H1 (cell line): ENCODE data around the gene CHMP6. TPM values are rescaled to one million over a fixed set of nuclear protein-coding genes. Genes with fewer than 3 reads are reported as not detected.

ENCODE experiments used
- CTCF ChIA-PET: fragments of 300-600 bp; sonication (Branson Sonifier 250); formaldehyde crosslinking; loops from one replicate; lab custom pipeline; 2021; ENCODE audit not compliant: partially characterized antibody; lab: Charles Lee
- POLR2A ChIA-PET: fragments of 300-600 bp; sonication (Branson Sonifier 250); formaldehyde crosslinking; loops from one replicate; lab custom pipeline; 2021; ENCODE audit warnings: inconsistent platforms; ENCODE audit not compliant: partially characterized antibody; lab: Charles Lee
- DNase-seq, 2 experiments: peaks; one replicate each; pipeline versions ENCODE4 v3.0.0 to v3.0.0-alpha.2; 2010 to 2022; ENCODE audit warnings: low spot score in 2 of 2, low read depth in 1 of 2, mixed read lengths in 1 of 2
- FAIRE-seq: peaks from 2 replicates; lab custom pipeline; 2011; peaks lifted over from hg19 to GRCh38; lab: Jason Lieb, UNC
- H2AFZ ChIP-seq: 2 replicates; pipeline ENCODE4 v1.8.1; 2012; ENCODE audit warnings: low read length, inconsistent platforms
- H2AK5ac ChIP-seq: 2 replicates; pipeline ENCODE4 v1.6.1; 2013; ENCODE audit warnings: low read depth, low read length
- H2BK120ac ChIP-seq: replicated peaks from 2 replicates; pipeline ENCODE3; 2013; ENCODE audit warnings: low read depth, low read length, inconsistent platforms
- H2BK12ac ChIP-seq: 2 replicates; pipeline ENCODE4 v1.6.1; 2013; ENCODE audit warnings: low read depth, low read length
- H2BK15ac ChIP-seq: 2 replicates; pipeline ENCODE4 v1.6.1; 2013; ENCODE audit warnings: low read length
- H2BK20ac ChIP-seq: 2 replicates; pipeline ENCODE4 v1.6.1; 2013; ENCODE audit warnings: low read length
- H2BK5ac ChIP-seq: 2 replicates; pipeline ENCODE4 v1.6.1; 2013; ENCODE audit warnings: low read depth, low read length
- H3K14ac ChIP-seq: 2 replicates; pipeline ENCODE4 v1.6.1; 2013; ENCODE audit warnings: inconsistent platforms; ENCODE audit not compliant: insufficient read length
- H3K18ac ChIP-seq: 2 replicates; pipeline ENCODE4 v1.6.1; 2013; ENCODE audit warnings: low read length; ENCODE audit errors: extremely low read depth
- H3K23ac ChIP-seq: 2 replicates; pipeline ENCODE4 v1.6.1; 2013; ENCODE audit warnings: inconsistent platforms; ENCODE audit not compliant: insufficient read length
- H3K23me2 ChIP-seq: 2 replicates; pipeline ENCODE4 v1.6.1; 2013; ENCODE audit warnings: low read depth, low read length
- H3K27ac ChIP-seq: 2 replicates; pipeline ENCODE4 v1.6.1; 2011; ENCODE audit warnings: low read depth, low read length, inconsistent platforms
- H3K27me3 ChIP-seq, 4 experiments: replicated peaks in 1 of 4; 1 replicate in 1 of 4; 2 replicates in 3 of 4; pipeline versions ENCODE4 v1.6.1 to v1.8.1; 2011 to 2013; ENCODE audit warnings: low read length in 3 of 4, mild to moderate bottlenecking in 3 of 4, inconsistent platforms in 2 of 4, mixed read lengths in 2 of 4, moderate library complexity in 1 of 4; ENCODE audit not compliant: control insufficient read depth in 3 of 4, insufficient read depth in 3 of 4; ENCODE audit errors: extremely low read depth in 1 of 4
- H3K36me3 ChIP-seq, 4 experiments: 2 replicates each; pipeline versions ENCODE4 v1.6.1 to v1.8.1; 2011 to 2013; ENCODE audit warnings: mild to moderate bottlenecking in 4 of 4, low read length in 3 of 4, moderate library complexity in 2 of 4, control low read depth in 1 of 4, inconsistent platforms in 1 of 4; ENCODE audit not compliant: insufficient read depth in 4 of 4, control insufficient read depth in 2 of 4
- H3K4ac ChIP-seq: replicated peaks from 2 replicates; pipeline ENCODE3; 2013; ENCODE audit warnings: low read length, low read depth, mixed read lengths, inconsistent platforms; ENCODE audit not compliant: insufficient read length
- H3K4me1 ChIP-seq, 4 experiments: replicated peaks in 1 of 4; 1 replicate in 1 of 4; 2 replicates in 3 of 4; pipeline versions ENCODE4 v1.6.1 to v1.8.1; 2011 to 2013; ENCODE audit warnings: low read length in 3 of 4, inconsistent platforms in 2 of 4, mixed read lengths in 1 of 4; ENCODE audit not compliant: insufficient read depth in 4 of 4, control insufficient read depth in 3 of 4
- H3K4me2 ChIP-seq, 2 experiments: 2 replicates each; pipeline versions ENCODE4 v1.6.1 to v1.8.1; 2011 to 2013; ENCODE audit warnings: low read depth in 2 of 2, low read length in 2 of 2, control low read depth in 1 of 2, inconsistent platforms in 1 of 2, mild to moderate bottlenecking in 1 of 2; ENCODE audit not compliant: insufficient read depth in 1 of 2
- H3K4me3 ChIP-seq, 4 experiments: fragments of 200-600, 300-600 bp in 1 of 4; sonication (generic), shearing (Covaris generic), sonication (Bioruptor Twin) in 1 of 4; 2 replicates each; pipeline versions ENCODE4 v1.5.1 to v1.8.1; 2011 to 2016; ENCODE audit warnings: low read length in 4 of 4, low read depth in 3 of 4, control low read depth in 2 of 4, inconsistent platforms in 2 of 4, mild to moderate bottlenecking in 2 of 4, mixed read lengths in 1 of 4, moderate library complexity in 1 of 4; ENCODE audit not compliant: insufficient read depth in 2 of 4; ENCODE audit errors: extremely low read depth in 1 of 4
- H3K56ac ChIP-seq: replicated peaks from 2 replicates; pipeline ENCODE3; 2013; ENCODE audit warnings: low read depth, mild to moderate bottlenecking, mixed read lengths, low read length, inconsistent platforms; ENCODE audit not compliant: insufficient read length
- H3K79me1 ChIP-seq: 2 replicates; pipeline ENCODE4 v1.6.1; 2013; ENCODE audit warnings: low read depth, low read length, control low read depth
- H3K79me2 ChIP-seq, 2 experiments: 2 replicates each; pipeline versions ENCODE4 v1.6.1 to v1.8.1; 2012 to 2013; ENCODE audit warnings: low read length in 2 of 2, mild to moderate bottlenecking in 2 of 2, inconsistent platforms in 1 of 2; ENCODE audit not compliant: insufficient read depth in 2 of 2, control insufficient read depth in 1 of 2
- H3K9ac ChIP-seq, 4 experiments: replicated peaks in 1 of 4; 1 replicate in 1 of 4; 2 replicates in 3 of 4; pipeline versions ENCODE4 v1.6.1 to v1.8.1; 2011 to 2013; ENCODE audit warnings: low read depth in 3 of 4, low read length in 3 of 4, control low read depth in 2 of 4, mild to moderate bottlenecking in 2 of 4, moderate library complexity in 2 of 4, inconsistent platforms in 1 of 4; ENCODE audit errors: extremely low read depth in 1 of 4
- H3K9me3 ChIP-seq, 2 experiments: 2 replicates each; pipeline versions ENCODE4 v1.6.1 to v1.8.1; 2012 to 2013; ENCODE audit warnings: mild to moderate bottlenecking in 2 of 2, moderate library complexity in 2 of 2, control low read depth in 1 of 2, inconsistent platforms in 1 of 2, low read depth in 1 of 2, low read length in 1 of 2, mixed read lengths in 1 of 2; ENCODE audit not compliant: insufficient read depth in 2 of 2
- H4K20me1 ChIP-seq, 2 experiments: replicated peaks in 1 of 2; 2 replicates each; pipeline versions ENCODE3 to v1.8.1; 2011 to 2013; ENCODE audit warnings: inconsistent platforms in 2 of 2, low read length in 2 of 2, mild to moderate bottlenecking in 1 of 2; ENCODE audit not compliant: insufficient read depth in 2 of 2, control insufficient read depth in 1 of 2
- H4K5ac ChIP-seq: 2 replicates; pipeline ENCODE4 v1.6.1; 2013; ENCODE audit warnings: low read length, low read depth, mixed read lengths, inconsistent platforms; ENCODE audit not compliant: insufficient read length
- H4K8ac ChIP-seq: 2 replicates; pipeline ENCODE4 v1.8.0; 2013; ENCODE audit warnings: mild to moderate bottlenecking, moderate library complexity, low read length, inconsistent platforms; ENCODE audit not compliant: insufficient read depth; ENCODE audit errors: extremely low read depth
- H4K91ac ChIP-seq: replicated peaks from 2 replicates; pipeline ENCODE3; 2013; ENCODE audit warnings: low read length, mixed read lengths, inconsistent platforms; ENCODE audit not compliant: insufficient read length
- CTBP2 ChIP-seq: IDR thresholded peaks from 2 replicates; pipeline ENCODE4 v1.7.0; 2011; ENCODE audit warnings: borderline replicate concordance, mild to moderate bottlenecking, moderate library complexity, mixed read lengths, low read length; ENCODE audit not compliant: insufficient read depth, insufficient read length
- SP1 ChIP-seq: IDR thresholded peaks from 2 replicates; pipeline ENCODE4 v1.6.1; 2011; ENCODE audit warnings: low read depth, low read length
- WGBS, 2 experiments: shearing (Covaris generic) in 1 of 2; methylation state at CpG; one replicate each; pipeline versions ENCODE4 v1.1.6 to v1.1.7; 2013 to 2015; ENCODE audit warnings: low lambda C conversion rate in 2 of 2, mixed read lengths in 2 of 2, inconsistent platforms in 1 of 2, low coverage in 1 of 2, missing lambda C conversion rate in 1 of 2; ENCODE audit not compliant: insufficient replicate concordance in 2 of 2, insufficient coverage in 1 of 2, insufficient read length in 1 of 2; ENCODE audit errors: extremely low coverage in 1 of 2, missing lambda C conversion rate in 1 of 2; 5-methylcytosine and 5-hydroxymethylcytosine counted together
- polyA plus RNA-seq, 7 experiments: library from polyadenylated mRNA; depleted of rRNA in 3 of 7; stranded (reverse) in 5 of 7; unstranded in 2 of 7; fragments of >200 nt in 5 of 7; fragments of 200-250 nt in 2 of 7; gene quantifications; 1 replicate in 5 of 7; 2 replicates in 1 of 7; 4 replicates in 1 of 7; pipeline versions ENCODE4 v1.2.1 to v1.2.3, GENCODE V29; 2011 to 2013; ENCODE audit warnings: missing spikeins in 2 of 7, mixed read lengths in 2 of 7
- total RNA-seq: library from RNA; stranded (reverse); fragmentation: NEBNext Ultra II Directional; extraction: Animal tissue kit (Norgen Biotek cat#: 25700); gene quantifications from 2 replicates; pipeline ENCODE4 v1.2.1, GENCODE V29; 2021

Gene CHMP6
- total and polyA plus RNA-seq, 2 of the 8 experiments (the other 6 are each of a cell fraction or from before 2014, with no cell fraction given) = 15.7 to 24.3 TPM

DNA sequence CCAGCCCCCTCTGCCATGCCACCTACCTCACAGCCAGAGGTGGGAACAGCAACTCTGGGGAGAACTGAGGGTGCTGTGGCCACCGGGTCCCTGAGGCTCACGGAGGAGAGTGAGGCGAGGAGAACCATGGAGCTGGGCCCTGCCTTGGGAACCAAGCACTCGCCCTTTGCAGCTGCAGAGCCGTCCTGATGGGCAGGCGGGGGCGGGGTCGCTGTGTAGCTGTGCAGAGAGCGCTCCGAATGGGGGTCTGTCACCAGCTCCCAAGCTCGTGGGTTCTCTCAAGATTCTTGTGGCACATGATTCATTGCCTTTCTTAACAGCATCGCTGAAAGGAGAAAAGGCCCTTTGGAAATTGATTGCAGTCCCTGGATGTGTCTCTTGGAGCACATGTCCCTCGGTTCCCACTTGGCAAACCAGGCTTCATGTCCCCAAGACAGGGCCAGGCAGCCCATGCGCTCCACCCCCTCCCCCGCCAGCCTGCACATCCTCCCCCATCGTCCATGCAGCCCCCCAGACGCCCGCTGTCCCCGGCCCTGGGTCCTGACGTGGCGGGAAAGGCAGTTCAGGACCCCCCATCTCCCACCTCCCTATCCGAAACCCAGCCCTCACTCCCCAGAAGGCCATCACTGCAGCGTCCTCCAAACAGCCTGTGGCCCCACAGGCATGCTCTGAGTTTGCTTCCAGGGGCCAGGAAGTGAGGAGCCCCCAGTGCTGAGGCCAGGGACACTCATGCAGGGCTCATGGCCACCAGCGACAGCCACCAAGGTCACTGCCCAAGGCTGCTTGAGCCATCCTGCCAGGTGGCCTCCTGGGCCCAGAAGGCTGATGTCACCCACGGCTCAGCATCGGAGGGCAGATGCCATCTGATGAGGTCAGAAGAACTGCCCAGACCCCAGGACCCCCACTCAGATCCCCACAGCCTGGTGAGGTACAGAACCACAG lies 20.6 kb upstream of the CHMP6 start:
- Histone ChIP-seq H3K9ac (no peak overlapping the region), H2AFZ (no peak overlapping the region), H3K23ac (no peak overlapping the region), H3K9me3 (no peaks in the 10 kb centered on the region), H3K4me1 (peaks cover 0 to 3% (median under 1%) of the 10 kb centered on the region in 4 experiments; a peak in 4 of 7 replicates), H3K4ac (no peak overlapping the region), H2AK5ac (no peak overlapping the region), H4K8ac (peak overlapping the region; percentile 51; the same call in 1 of the 2 replicates), H2BK5ac (no peak overlapping the region), H3K4me3 (no peak overlapping the region), H4K5ac (no peak overlapping the region), H2BK15ac (no peak overlapping the region), H3K14ac (no peak overlapping the region), H3K79me1 (no peaks in the 10 kb centered on the region), H3K18ac (no peak overlapping the region), H3K36me3 (no peaks in the 10 kb centered on the region), H3K79me2 (no peaks in the 10 kb centered on the region), H2BK12ac (no peak overlapping the region; the same call in 1 of the 2 replicates), H3K56ac (no peak overlapping the region), H2BK120ac (no peak overlapping the region), H4K20me1 (no peaks in the 10 kb centered on the region), H3K4me2 (no peak overlapping the region), H2BK20ac (no peak overlapping the region), H3K23me2 (no peaks in the 10 kb centered on the region), H3K27ac (no peak overlapping the region), H3K27me3 (no peaks in the 10 kb centered on the region), H4K91ac (no peak overlapping the region)
- CTCF ChIA-PET = interaction anchor here (0.6 to 2.9 kb wide), 19 partner anchors 8 to 544 kb away, joined by 3 to 16 read pairs (median 4); no protein-coding TSS in a partner anchor
- POLR2A ChIA-PET = interaction anchor here (1.1 kb wide), 1 partner anchor 22 kb away, joined by 3 read pairs; no protein-coding TSS in a partner anchor
- DNase-seq (no peak), FAIRE-seq (no peak)
- 87% methylated on average over 21 of the region's 26 CpGs; no CpG with 5 or more reads in 1 of the 2 experiments for WGBS, 2 experiments
- TF ChIP-seq SP1 (no peak), CTBP2 (no peak)
